GM18858 (cell line): ENCODE results near the gene FREM3.
"Not testable (repeated sequence)": the region's sequence is repeated elsewhere in the genome, so short reads cannot be mapped to it uniquely, and the experiment has no call there.

Source experiments
- ATAC-seq: cut with Tn5 transposase; IDR thresholded peaks from one replicate; pipeline ENCODE4 v1.9.1; 2021; ENCODE audit not compliant: unreplicated experiment

Gene FREM3

GRCh38 chr4:143700416-143701352 lies at the start of gene FREM3:
TSS of gene FREM3 (minus strand) at chr4:143700675. CDS start at chr4:143700675, 0 bp downstream.
- ATAC-seq, result no peak

GRCh38 chr4:143745874-143746273 lies 45.4 kb upstream of the FREM3 start:
- ATAC-seq, result no peak

- ATAC-seq, result no peak
Measured at GRCh38 chr4:143743591-143743990, 43.1 kb upstream of the FREM3 start.

GRCh38 chr4:143742834-143743233 lies 42.4 kb upstream of the FREM3 start:
- ATAC-seq, result no peak

GRCh38 chr4:143736861-143737260 lies 36.4 kb upstream of the FREM3 start:
- no peak for ATAC-seq

GRCh38 chr4:143736061-143736460 lies 35.6 kb upstream of the FREM3 start:
- ATAC-seq, result not testable (repeated sequence)

GRCh38 chr4:143728166-143728565 lies 27.7 kb upstream of the FREM3 start:
- no peak for ATAC-seq

- ATAC-seq, result no peak
Measured at GRCh38 chr4:143726714-143727113, 26.2 kb upstream of the FREM3 start.

- ATAC-seq, result no peak
Measured at GRCh38 chr4:143721317-143721716, 20.8 kb upstream of the FREM3 start.

GRCh38 chr4:143718748-143719147 lies 18.3 kb upstream of the FREM3 start:
- not testable (repeated sequence) for ATAC-seq

GRCh38 chr4:143713955-143714625 lies 13.6 kb upstream of the FREM3 start:
- no peak for ATAC-seq

- no peak for ATAC-seq
Measured at GRCh38 chr4:143713553-143713952, 13.1 kb upstream of the FREM3 start.

- ATAC-seq, result no peak
Measured at GRCh38 chr4:143712155-143712550, 11.7 kb upstream of the FREM3 start.

GRCh38 chr4:143711543-143712154 lies 11.2 kb upstream of the FREM3 start:
- no peak for ATAC-seq

GRCh38 chr4:143701365-143701764 lies 890 bp upstream of the FREM3 start:
- no peak for ATAC-seq

GRCh38 chr4:143700046-143700415 lies 444 bp downstream of the FREM3 start:
- no peak for ATAC-seq

- ATAC-seq, result no peak
Measured at GRCh38 chr4:143699331-143700045, 987 bp downstream of the FREM3 start.

GRCh38 chr4:143693856-143694255 lies 6.6 kb downstream of the FREM3 start:
- no peak for ATAC-seq

GRCh38 chr4:143692241-143692640 lies 8.2 kb downstream of the FREM3 start:
- ATAC-seq, result no peak

- ATAC-seq, result no peak
Measured at GRCh38 chr4:143679434-143679833, 21.0 kb downstream of the FREM3 start.

- ATAC-seq, result not testable (repeated sequence)
Measured at GRCh38 chr4:143673629-143674028, 26.8 kb downstream of the FREM3 start.
